ENCODE results near the gene PEX14.

- TF ChIP-seq BACH2 (CRISPR knock-in tag; IDR thresholded peaks at IDR 0.05; ENCODE audit: borderline replicate concordance) (no peak), ZFP30 (CRISPR knock-in tag; IDR thresholded peaks at IDR 0.05) (no peak), ZC3H10 (CRISPR knock-in tag; IDR thresholded peaks at IDR 0.05) (no peak), ZFP3 (CRISPR knock-in tag; IDR thresholded peaks at IDR 0.05) (no peak), TCF4 (CRISPR knock-in tag; IDR thresholded peaks at IDR 0.05; ENCODE audit: borderline replicate concordance) (no peak), ARNTL (CRISPR knock-in tag; IDR thresholded peaks at IDR 0.05; ENCODE audit: borderline replicate concordance, low read depth) (no peak), PPARA (CRISPR knock-in tag; IDR thresholded peaks at IDR 0.05; ENCODE audit: borderline replicate concordance) (no peak), PATZ1 (CRISPR knock-in tag; IDR thresholded peaks at IDR 0.05; ENCODE audit: borderline replicate concordance) (no peak), CSRNP3 (CRISPR knock-in tag; IDR thresholded peaks at IDR 0.05) (no peak), CREB5 (CRISPR knock-in tag; IDR thresholded peaks at IDR 0.05; ENCODE audit: low read depth) (no peak), POU6F1 (CRISPR knock-in tag; IDR thresholded peaks at IDR 0.05; ENCODE audit: borderline replicate concordance, low read depth) (no peak), TOX (CRISPR knock-in tag; IDR thresholded peaks at IDR 0.05; ENCODE audit: borderline replicate concordance) (no peak), OSR1 (CRISPR knock-in tag; IDR thresholded peaks at IDR 0.05) (no peak), RARB (CRISPR knock-in tag; IDR thresholded peaks at IDR 0.05) (no peak)
Observed at GRCh38 chr1:10662824-10663677, 188.3 kb downstream of the PEX14 start.

Measured in SK-N-SH treated with all-trans-retinoic acid at 6 μM for 48 hours (cell line).